Effector CD8-positive, alpha-beta T cell (primary cell): ENCODE measurements around the gene EYA2.
"Not testable (repeated sequence)": the region's sequence is repeated elsewhere in the genome, so short reads cannot be mapped to it uniquely, and the experiment has no call there.

Experiments
- DNase-seq: peaks from one replicate; lab custom pipeline; 2025; lab: John Stamatoyannopoulos, UW

EYA2 gene

DNA sequence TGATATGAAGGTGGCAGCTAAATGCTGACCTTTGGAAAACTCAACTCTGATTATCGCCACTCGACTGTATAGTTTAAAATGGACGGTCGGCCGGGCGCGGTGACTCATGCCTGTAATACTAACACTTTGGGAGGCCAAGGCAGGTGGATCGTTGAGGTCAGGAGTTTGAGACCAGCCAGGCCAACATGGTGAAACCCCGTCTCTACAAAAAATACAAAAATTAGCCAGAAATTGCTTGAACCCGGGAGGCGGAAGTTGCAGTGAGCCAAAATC is 310.1 kb downstream of the EYA2 start:
- DNase-seq = not testable (repeated sequence)

DNA sequence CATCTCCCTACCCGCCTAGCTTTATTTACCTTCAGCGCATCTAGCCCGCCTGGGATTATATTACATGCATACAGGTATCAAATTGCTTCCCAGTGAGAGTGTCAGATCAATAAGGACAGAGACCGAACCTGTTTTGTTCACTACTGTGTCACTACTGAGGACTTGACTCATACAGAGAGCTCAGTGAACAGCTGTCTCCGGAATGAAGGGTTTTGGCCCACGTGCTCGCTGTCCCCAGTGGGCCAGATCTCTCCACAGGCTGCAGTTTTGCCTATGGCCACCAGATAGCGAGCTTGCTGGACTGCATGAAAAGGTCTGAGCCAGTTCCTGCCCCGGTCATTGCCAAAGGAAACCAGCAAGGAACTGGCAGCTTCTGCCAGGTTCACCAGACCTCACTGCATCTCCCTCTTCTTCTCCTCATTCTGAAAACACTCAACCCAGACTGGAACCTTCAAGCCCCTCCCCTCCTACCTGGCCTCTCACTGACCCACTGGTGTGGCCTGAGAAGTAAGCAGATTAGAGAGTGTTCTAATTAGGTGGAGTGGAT is 311.0 kb downstream of the EYA2 start:
- no peak for DNase-seq

DNA sequence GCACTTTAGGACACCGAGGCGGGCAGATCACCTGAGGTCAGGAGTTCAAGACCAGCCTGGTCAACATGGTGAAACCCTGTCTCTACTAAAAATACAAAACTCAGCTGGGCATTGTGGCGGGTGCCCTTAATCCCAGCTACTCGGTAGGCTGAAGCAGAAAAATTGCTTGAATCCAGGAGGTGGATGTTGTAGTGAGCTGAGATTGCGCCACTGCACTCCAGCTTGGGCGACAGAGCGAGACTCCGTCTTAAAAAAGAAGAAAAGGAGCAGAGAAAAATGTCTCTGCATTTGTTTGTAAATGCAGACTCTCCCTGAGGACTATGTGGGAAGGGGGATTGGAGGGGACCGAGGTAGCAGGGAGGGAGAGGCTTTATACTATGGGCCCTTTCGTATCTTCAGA is 311.9 kb downstream of the EYA2 start:
- not testable (repeated sequence) for DNase-seq

DNA sequence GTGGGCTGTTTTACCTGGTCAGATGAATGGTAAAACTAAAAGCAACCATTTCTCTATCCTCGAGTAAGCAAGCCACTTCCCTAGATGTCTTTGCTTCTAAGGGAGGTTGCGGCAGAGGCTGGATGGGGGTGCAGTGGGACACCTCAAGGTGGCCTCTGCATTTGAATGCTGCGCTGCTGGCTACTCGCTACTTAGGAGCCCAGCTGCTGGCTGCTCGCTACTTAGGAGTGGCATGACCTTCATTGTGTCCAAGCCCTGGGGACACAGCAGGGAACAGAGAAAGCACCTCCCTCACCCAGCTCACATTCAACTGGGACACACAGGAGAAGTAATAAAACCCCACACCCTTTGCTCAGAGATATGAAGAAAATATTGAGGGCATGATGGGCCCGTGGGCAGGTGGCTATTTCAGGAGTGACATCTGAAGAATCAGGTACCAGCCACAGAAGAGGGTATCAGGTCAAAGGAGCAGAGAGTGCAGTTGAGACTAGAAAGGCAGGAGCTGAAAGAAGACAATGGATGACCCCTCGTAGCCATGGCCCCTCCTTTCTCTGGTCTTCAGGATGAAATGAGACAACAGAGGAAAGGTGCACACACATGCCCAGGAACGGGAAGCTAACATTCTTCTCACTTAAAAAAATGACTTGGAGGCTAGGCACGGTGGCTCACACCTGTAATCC is 312.5 kb downstream of the EYA2 start:
- no peak for DNase-seq

DNA sequence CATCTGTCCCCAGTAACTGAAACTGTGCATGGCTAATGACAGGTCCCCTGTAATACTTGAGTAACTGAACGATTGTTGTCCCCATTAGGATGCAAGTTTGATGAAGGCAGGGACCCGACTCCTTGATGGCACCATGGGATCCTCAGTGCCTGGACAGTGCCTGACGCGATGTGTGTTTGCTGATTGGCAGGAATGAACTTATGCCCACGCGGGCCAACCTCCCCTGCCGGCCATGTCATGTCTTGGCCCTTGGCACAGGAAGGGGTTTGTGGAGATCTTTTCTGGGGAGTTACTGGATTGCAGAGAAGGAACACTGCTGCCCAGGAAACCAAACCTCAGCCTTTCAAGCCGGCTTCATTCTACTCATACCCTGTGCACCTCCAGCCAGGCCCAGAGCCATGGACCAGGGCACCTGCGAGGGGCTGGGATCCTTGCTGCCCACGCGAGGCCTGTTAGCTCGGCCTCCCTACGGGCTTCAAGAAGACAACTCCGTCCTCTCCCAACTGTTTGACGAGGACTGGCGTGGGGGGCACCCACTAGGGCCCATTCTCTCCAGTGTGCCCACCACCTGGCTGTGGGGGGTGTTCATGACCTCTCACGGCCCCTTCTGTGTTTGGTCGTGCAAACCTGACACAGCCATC is 314.0 kb downstream of the EYA2 start:
- no peak for DNase-seq

DNA sequence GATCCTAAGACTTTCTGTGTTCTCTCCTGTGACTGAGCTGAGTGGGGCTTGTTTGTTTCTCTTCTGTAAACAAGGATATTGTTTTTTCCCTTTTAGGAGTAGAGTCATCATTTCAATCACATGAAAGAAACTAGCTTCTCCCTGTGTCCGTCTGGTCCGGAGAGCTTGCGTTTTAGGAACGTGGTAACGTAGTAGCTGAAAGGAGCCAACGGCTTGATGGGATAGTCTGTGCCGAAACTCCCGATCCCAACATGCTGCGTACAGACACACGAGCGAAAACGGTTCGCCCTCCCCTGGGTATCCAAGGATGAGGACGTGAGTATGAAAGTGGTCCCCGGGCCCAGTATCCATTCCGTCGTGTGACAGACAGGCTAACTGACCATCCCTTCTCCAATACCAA is 315.3 kb downstream of the EYA2 start:
- DNase-seq = no peak

DNA sequence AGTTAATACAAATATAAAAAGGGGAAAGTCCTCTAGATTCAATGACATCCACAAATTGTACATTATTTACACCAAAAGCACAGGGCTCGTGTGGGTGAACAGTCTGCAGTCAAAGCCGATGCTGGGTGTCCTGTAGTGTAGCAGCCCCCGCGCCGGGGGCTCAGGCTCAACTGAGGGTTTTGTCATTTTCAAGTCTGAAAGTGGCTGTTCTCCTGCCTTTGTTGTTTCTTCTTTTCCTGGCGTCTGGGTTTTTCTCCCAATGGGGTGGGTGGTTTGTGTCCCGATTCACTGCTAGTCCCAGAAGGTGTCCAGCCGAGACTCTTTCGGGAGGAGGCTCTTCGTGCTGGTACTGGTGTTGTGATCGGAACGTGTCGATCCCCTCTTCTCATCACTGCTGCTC is 315.8 kb downstream of the EYA2 start:
- no peak for DNase-seq

DNA sequence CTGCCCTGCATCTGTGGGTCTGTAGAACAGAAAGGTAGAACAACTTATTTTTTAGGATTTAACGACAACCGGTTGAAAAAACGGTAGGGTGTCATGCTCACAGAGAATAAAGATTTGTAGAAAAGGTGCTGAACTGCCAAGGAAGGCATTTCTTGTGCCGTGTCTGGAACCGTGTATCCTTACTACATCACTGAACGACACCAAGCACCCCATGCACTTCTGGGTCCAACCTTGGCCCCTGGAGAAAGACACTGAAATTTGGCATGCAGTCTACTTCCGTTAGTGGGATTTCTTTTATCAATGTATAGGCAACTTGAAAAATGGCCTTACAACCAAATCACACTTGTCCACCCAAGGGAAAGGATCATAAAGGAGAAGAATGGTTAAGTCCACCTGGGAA is 316.4 kb downstream of the EYA2 start:
- DNase-seq = no peak

DNA sequence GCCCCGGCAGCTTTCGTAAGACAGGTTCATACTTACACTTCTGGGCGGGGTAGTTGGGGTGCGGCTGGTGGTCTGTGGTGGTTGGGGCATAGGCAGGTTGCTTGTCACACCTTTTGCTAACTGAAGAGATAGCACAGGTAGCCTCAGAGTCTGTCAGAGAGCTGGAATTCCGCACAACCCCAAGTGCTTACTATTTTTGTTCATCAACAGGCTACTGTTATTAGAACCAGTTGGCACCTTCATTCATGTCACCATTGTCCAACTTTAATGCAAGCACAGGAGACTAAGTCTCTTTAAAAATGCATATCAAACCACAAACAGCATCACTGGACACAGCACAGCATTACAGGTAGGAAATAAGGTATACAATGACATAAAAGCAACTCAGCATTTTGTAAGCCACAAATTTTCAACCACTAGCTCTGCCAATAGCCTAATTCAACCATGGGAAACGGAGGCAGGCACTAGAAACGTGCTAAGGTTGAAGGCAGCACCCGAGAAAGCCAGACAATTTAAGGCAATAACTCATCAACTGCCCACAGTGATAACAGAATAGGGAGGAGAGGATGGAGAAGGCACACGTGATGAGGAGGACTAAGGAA is 318.1 kb downstream of the EYA2 start:
- no peak for DNase-seq

DNA sequence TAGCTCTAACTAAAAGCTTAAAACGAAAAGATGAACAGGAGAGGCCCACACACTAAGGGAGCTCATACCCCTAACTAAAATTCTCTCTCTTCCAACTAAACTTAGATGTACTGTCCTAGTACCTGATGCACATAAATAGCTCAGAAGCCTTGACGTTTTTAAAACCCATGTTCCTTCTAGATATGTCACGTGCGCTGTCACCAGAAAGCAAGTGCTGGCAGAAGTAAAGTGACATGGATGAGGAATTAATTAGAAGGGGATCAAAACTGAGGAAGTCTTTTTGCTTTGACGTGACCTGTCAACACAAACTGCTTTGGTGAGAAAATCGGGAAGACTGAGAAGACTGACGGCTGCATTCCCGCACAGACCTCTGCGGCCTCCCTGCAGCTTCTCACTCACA is 319.3 kb downstream of the EYA2 start:
- DNase-seq = no peak

DNA sequence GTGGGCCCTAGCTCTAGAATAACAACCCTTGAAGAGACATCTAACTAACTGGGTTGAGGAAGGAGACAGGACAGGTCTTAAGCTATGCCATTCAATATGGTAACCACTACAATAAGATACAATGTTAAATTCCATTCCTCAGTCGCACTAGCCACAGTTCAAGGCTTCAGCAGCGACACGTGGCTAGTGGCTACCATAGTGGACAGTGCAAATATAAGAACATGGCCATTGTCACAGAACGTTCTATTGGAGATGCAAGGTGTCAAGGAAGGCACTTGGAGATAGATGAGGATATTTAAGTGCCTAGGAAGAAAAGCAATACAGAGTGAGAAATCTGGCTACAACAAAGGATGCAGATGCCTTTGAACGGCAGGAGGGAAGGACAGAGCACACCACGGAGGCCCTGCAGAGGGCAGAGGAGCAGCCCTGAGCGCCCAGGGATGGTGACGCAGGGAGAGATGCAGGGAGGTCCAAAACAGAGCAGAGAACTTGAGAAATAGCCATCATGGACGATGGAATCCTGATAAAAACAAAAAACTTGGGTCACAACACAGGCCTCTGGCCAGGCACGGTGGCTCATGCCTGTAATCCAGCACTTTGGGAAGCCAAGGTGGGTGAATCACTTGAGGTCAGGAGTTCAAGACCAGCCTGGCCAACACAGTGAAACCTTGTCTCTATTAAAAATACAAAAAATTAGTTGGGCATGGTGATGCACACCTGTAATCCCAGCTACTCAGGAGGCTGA is 321.2 kb downstream of the EYA2 start:
- no peak for DNase-seq

DNA sequence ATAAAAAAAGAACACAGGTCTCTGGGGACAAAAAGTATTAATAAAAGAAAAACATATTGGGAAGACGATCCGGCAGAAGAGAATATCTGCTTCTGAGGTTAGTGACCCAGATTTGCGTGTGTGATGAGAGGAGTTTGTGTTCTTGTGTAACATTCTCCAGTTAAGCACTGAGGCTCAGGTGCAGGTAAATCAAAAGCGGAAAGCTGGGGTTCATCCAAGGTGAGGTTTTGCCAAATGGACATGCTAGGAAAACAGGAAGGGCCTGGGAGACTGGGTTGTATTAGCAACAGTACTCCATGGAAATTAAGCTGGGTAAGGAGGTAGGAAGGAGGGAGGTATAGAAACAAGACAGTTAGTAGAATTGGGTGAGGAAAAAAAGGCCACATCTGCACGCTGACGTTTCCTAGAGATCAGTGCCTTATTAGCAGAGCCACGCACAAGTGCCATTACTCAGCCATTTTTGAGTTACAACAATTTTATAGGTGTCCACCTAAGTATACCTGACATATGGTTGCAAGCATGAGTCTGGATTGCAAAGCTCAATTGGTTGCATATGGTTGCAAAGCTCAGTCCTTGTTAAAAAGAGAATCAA is 322.3 kb downstream of the EYA2 start:
- no peak for DNase-seq

DNA sequence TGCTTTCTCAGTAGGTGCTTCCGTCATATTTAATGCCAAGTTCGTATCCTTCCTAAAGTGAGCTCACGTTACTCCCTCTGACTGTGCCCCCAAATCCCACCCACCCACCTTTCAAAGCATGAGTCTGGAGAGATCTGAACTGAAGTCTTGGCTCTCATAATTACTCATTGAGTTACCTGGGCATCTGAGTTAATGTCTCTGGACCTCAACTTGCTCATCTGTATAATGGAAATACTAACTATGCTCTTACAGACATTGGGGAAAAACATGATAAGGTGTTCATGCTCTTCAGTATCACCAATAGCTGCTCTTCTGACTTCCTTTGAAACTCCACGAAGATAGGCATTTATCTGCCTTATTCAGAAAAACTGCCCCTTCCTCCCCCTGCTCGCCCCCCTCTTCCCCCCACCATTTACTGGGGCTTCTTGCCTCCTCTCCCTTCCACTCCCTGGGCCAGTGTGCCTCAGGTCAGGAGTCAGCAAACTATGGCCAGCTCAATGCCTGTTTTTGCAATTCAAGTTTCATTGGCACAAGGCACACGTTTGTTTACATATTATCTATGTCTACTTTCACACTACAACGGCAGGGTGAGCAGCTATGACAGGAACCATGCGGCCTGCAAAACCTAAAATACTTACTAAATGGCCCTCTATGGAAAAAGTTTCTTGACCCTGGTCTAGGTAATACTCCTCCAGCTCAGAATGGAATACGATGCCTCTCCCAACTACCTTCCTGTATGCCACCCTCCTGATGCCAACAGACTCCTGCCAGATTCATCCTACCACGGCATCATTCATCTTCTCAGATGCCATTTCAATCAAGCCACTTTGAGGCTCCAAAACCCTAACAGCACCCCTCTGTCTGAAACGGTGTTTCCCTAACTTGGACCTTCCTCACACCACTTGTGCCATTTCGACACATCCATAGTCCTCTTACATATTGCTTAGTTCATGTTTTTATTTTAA is 323.1 kb downstream of the EYA2 start:
- DNase-seq = no peak

DNA sequence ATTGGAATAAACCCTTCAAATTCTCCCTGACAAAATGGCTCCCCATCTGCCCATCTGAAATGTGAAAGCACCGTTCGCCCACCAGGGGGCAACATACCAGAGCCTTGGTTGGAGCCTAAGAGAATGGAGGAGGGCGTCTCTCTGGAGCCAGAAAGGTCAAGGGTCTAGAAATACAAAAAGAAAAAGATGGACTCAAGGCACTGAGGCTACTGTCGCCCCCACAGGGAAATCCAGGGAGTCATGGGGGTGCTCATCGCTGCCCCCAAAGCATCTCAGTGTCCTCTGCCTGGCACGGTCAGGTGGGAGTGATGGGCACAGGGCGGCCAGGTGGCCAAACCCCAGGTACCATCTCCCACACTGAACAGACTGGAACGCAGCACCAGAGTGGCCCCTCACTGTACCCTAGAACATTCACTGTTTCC is 325.5 kb downstream of the EYA2 start:
- DNase-seq = peak; percentile 22

DNA sequence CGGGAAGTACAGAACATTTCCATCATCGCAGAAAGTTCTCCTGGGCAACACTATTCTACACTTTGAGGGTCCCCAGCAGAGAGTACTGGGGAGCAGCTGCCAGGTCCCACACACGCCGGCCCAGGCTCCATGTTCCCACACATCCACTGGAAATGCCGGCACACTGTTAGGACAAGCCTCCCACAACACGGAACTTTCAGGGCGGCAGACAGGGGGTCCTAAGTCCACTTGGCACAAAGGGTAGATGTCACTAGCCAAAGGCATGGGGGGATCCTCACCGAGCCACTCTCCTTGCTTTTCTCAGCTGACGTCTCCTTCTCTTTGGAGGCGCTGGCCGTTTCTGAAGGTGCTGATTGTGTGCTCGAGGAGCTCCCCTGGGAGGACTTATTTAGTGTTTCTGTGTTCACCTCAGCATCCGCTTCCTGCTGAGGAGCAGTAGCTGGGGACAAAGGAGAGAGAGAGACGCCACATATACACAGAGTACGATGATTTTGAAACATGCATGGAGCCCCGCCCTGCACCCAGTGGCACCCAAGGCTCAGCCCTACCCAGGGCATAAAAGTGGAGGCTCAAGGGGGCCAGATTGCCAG is 326.5 kb downstream of the EYA2 start:
- no peak for DNase-seq

DNA sequence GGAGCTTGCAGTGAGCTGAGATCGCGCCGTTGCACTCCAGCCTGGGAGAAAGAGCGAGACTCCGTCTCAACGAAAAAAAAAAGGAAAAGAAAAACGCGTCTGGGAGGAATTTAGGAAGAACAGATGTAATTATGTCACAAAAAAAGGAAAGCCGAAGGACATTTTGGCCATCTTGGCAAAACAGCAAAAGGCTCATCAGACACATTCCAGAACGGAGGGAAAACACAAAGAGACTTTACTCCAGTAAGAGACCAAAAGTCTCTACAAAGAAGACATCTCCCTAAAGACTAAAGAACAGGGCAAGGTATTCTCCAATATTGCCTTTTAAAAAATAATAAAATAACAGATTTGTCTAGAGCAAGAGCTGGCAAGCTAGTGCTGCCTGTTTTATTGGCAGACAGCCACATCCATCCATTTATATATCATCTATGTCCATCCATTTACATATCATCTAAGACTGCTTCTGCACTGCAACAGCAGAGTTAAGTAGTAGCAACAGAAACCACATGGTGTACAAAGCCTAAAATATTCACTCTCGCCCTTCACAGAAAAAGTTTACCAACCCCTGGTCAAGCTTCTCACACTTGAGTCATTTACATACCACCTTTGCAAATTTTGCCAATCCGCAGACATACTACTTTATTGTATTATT is 328.0 kb downstream of the EYA2 start:
- no peak for DNase-seq

DNA sequence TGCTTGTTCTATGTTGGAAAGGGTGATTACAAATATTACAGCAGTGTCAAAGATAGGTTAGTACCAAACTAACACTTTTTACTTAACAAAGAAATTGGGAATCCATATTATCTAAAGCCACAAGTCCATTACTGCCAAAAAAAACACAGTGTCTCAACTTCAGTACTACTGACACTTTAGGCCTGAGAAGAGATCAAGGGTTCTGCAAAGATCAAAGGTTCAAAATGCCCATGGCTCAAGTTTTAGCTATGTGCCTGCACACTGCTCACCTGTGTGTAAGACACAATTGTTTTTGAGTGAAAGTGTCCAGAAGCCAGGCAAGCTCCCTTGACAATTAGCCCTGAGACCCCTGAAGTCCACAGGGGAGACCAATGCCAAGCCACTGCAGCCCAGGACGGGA is 329.3 kb downstream of the EYA2 start:
- DNase-seq = no peak

DNA sequence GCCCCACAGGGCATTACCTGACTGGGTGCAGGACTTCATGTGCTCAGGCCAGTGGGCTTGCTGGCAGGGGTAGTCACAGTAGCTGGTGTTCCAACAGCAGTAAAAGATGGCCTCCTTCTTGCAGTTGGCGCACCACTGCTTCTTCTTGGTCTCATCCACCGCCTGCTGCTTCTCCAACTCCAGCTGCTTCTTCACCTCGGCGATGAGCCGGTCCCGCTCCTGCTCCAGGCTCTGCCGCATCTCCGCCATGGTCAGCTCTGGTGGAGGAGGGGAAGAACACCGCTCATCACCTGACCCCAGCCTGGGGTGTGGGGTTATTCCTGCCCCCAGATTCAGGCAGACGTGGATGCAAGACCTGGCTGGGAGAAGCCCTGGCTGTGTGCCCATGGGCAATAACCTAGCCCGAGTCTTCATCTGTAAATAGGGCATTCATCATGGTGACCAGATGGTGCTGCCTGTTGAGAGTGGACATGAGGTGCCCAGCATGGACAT is 329.7 kb downstream of the EYA2 start:
- DNase-seq = no peak

DNA sequence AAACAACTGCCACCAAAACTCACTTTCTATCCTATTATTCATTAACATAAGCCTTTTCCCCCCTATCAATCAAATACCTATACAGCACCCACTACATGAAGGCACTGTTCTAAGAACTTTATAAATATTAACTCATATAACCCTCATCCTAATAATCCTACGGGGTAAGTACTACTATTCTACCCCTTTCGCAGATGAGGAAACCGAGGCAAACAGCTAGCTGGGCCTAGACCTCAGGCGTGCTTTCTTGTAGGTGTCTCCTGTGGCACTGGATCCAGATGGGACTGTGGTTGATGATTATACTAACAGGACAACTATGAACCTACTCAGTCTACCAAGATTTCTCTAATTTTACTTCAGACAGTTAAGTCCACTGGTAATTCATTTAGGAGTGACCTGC is 330.2 kb downstream of the EYA2 start:
- DNase-seq = no peak

DNA sequence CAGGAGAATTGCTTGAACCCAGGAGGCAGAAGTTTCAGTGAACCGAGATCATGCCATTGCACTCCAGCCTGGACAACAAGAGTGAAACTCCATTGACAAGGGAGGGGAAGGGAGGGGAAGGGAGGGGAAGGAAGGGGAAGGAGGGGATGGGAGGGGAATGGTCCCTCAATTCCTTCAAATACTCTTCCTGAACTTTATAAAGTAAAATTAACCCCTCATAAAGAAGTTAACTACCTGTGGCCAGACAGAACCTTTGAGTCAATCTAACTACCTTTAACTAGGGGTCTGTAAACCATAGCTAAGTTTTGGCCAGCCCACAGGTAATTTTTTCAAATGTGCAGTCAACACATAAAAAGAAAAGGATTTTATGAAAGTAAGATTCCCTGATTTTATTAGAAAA is 330.8 kb downstream of the EYA2 start:
- no peak for DNase-seq
